Breast epithelium (tissue), 4 donors: Measurements from ENCODE around the gene METTL16. TPM values are rescaled to one million over a fixed set of nuclear protein-coding genes. Genes with fewer than 3 reads are reported as not detected.
"Not testable (repeated sequence)": the region's sequence is repeated elsewhere in the genome, so short reads cannot be mapped to it uniquely, and the experiment has no call there.

Source experiments
- DNase-seq, 2 donors: peaks; one replicate each; pipeline ENCODE4 v3.0.0-alpha.2; 2019; ENCODE audit warnings: low spot score in 2 of 2
- H3K27ac ChIP-seq, 2 donors: fragments of 200-600 bp; sonication (generic) in 1 of 2; one replicate each; pipeline ENCODE4 v1.5.1; 2016 to 2019; ENCODE audit warnings: mild to moderate bottlenecking in 1 of 2
- H3K27me3 ChIP-seq, 2 donors: fragments of 200-600 bp; sonication (generic) in 1 of 2; one replicate each; pipeline versions ENCODE4 v1.5.1 to v1.6.0; 2017 to 2019; ENCODE audit warnings: control low read depth in 1 of 2, mild to moderate bottlenecking in 1 of 2
- H3K36me3 ChIP-seq: fragments of 200-600 bp; one replicate; pipeline ENCODE4 v1.5.1; 2019
- H3K4me1 ChIP-seq, 2 donors: fragments of 200-600 bp; sonication (generic); one replicate each; pipeline ENCODE4 v1.5.1; 2016 to 2019; ENCODE audit warnings: control low read depth in 1 of 2
- H3K4me3 ChIP-seq, 3 donors: fragments of 200-600 bp; sonication (generic); 1 replicate in 2 of 3; 2 replicates in 1 of 3; pipeline ENCODE4 v1.5.1; 2016 to 2019; ENCODE audit warnings: mild to moderate bottlenecking in 3 of 3, moderate library complexity in 2 of 3
- H3K9me3 ChIP-seq, 2 donors: fragments of 200-600 bp; sonication (generic) in 1 of 2; one replicate each; pipeline ENCODE4 v1.5.1; 2016 to 2019; ENCODE audit warnings: control low read depth in 1 of 2
- POLR2A ChIP-seq: fragments of 450-650 bp; IDR thresholded peaks from one replicate; pipeline ENCODE4 v1.6.1; 2016; ENCODE audit warnings: antibody characterized with exemption, mild to moderate bottlenecking, moderate library complexity
- POLR2AphosphoS5 ChIP-seq, 3 donors: sonication (generic); formaldehyde crosslinking; IDR thresholded peaks; one replicate each; pipeline ENCODE4 v1.6.1; 2017; ENCODE audit warnings: antibody characterized with exemption in 3 of 3
- intact Hi-C: fragments of 100-400 bp; cut with DNase I; formaldehyde crosslinking; loops from one replicate; pipeline ENCODE4 v1.15.1; 2023; ENCODE audit warnings: low total_unique reads
- total RNA-seq, 3 donors: library from RNA; depleted of rRNA; stranded (reverse); fragments of >200 nt; gene quantifications; one replicate each; pipeline ENCODE4 v1.1.0, GENCODE V29; 2016
- TF ChIP-seq, protein P1 (sequence below), 3 donors: fragments of 450-650 bp; IDR thresholded peaks; one replicate each; pipeline ENCODE4 v1.5.1; 2016 to 2017; ENCODE audit warnings: antibody characterized with exemption in 3 of 3, mild to moderate bottlenecking in 3 of 3, moderate library complexity in 3 of 3

METTL16 gene
- total RNA-seq, 3 donors from 2014 or later, result 25.6 to 46.4 (median 26.9) TPM

DNA sequence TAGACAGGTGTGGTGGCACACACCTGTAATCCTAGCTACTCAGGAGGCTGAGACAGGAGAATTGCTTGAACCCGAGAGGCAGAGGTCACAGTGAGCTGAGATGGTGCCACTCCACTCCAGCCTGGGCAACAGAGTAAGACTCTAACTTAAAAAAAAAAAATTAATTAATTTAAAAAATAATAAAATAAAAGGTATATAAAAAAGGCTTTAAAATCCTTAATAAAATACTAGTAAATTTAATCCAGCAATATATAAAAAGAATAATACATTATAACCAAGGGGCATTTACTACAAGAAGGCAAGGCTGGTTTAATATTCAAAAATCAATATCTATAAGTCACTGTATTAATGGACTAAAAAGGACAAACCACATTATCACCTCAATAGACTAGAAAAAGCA is 66.0 kb downstream of the METTL16 start:
- DNase-seq, result no peak
- TF ChIP-seq, protein P1, sequence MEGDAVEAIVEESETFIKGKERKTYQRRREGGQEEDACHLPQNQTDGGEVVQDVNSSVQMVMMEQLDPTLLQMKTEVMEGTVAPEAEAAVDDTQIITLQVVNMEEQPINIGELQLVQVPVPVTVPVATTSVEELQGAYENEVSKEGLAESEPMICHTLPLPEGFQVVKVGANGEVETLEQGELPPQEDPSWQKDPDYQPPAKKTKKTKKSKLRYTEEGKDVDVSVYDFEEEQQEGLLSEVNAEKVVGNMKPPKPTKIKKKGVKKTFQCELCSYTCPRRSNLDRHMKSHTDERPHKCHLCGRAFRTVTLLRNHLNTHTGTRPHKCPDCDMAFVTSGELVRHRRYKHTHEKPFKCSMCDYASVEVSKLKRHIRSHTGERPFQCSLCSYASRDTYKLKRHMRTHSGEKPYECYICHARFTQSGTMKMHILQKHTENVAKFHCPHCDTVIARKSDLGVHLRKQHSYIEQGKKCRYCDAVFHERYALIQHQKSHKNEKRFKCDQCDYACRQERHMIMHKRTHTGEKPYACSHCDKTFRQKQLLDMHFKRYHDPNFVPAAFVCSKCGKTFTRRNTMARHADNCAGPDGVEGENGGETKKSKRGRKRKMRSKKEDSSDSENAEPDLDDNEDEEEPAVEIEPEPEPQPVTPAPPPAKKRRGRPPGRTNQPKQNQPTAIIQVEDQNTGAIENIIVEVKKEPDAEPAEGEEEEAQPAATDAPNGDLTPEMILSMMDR (IDR thresholded peaks at IDR 0.05), result no peak
- TF ChIP-seq POLR2A (no peak), POLR2AphosphoS5 (IDR thresholded peaks at IDR 0.05) (no peak)
- no peaks in the 10 kb centered on the region for H3K4me1 ChIP-seq
- peaks cover 0 to 4% of the 10 kb centered on the region in 2 donors for H3K9me3 ChIP-seq
- no peaks in the 10 kb centered on the region for H3K36me3 ChIP-seq
- H3K27me3 ChIP-seq, result no peaks in the 10 kb centered on the region
- no peak overlapping the region for H3K4me3 ChIP-seq
- intact Hi-C loops, result no loop called here
- no peak overlapping the region for H3K27ac ChIP-seq

DNA sequence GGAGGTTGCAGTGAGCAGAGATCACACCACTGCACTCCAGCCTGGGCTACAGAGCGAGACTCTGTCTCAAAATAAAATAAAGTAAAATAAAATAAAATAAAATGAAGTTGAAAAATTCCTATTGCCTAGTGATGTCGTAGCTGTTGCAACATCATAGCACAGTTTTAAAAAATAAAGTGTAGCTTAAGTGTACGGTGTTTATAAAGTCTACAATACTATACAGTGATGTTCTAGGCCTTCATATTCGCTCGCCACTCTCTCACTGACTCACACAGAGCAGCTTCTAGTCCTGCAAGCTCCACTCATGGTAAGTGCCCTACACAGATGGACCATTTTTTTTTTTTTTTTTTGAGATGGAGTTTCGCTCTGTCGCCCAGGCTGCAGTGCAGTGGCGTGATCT is 67.3 kb downstream of the METTL16 start:
- DNase-seq, result no peak
- TF ChIP-seq, protein P1 (IDR thresholded peaks at IDR 0.05), result no peak
- TF ChIP-seq POLR2AphosphoS5 (IDR thresholded peaks at IDR 0.05) (no peak), POLR2A (no peak)
- intact Hi-C loops, result no loop called here
- Histone ChIP-seq H3K36me3 (no peaks in the 10 kb centered on the region), H3K4me1 (no peaks in the 10 kb centered on the region), H3K27ac (no peak overlapping the region), H3K9me3 (peaks cover 0 to 4% of the 10 kb centered on the region in 2 donors), H3K27me3 (no peaks in the 10 kb centered on the region), H3K4me3 (no peak overlapping the region)

DNA sequence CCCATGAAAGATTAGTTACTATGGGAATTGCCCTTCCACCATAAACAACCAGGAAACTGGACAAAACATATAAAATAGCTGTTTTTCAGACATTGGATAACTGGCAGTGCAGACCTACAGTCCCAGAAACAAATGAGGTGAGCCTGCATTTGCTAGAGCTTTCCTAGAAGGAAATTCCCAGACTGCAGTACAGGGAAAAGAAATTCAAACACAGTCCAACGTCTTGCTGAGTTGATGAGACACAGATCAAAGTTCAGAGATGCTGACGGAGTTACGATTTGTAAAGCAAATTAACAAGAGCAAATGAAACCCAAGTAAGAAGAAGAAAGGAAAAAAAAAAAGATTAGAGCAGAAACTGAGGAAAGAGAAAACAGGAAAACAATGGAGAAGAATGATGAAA is 69.5 kb downstream of the METTL16 start:
- Histone ChIP-seq H3K36me3 (no peaks in the 10 kb centered on the region), H3K27me3 (no peaks in the 10 kb centered on the region)
- TF ChIP-seq, protein P1 (IDR thresholded peaks at IDR 0.05), result no peak
- TF ChIP-seq POLR2AphosphoS5 (IDR thresholded peaks at IDR 0.05) (no peak), POLR2A (no peak)

DNA sequence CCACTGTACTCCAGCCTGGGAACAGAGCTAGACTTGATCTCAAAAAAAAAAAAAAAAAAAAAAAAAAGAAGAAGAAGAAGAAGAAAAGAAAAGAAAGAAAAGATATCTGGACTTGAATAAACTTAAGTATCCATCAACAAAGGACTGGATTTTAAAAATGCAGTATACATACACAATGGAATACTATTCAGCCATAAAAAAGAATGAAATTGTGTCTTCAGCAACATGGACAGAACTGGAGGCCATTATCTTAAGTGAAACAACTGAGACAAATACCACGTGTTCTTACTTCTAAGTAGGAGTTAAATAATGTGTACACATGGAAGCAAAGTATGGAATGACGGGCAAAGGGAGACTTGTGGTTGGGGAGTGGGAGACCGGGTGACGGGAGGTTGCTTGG is 70.8 kb downstream of the METTL16 start:
- intact Hi-C loops, result no loop called here
- no peak overlapping the region for H3K4me3 ChIP-seq
- H3K4me1 ChIP-seq, result no peaks in the 10 kb centered on the region
- H3K36me3 ChIP-seq, result no peaks in the 10 kb centered on the region
- H3K27me3 ChIP-seq, result no peaks in the 10 kb centered on the region
- TF ChIP-seq POLR2AphosphoS5 (IDR thresholded peaks at IDR 0.05) (no peak), POLR2A (no peak)
- TF ChIP-seq, protein P1 (IDR thresholded peaks at IDR 0.05), result no peak
- no peak for DNase-seq
- H3K27ac ChIP-seq, result no peak overlapping the region
- no peaks in the 10 kb centered on the region for H3K9me3 ChIP-seq

More for the DNA sequence above, 69.5 kb downstream of the METTL16 start:
- no peak for DNase-seq
- Histone ChIP-seq H3K27ac (no peak overlapping the region), H3K9me3 (peaks cover 0 to 4% of the 10 kb centered on the region in 2 donors), H3K4me1 (no peaks in the 10 kb centered on the region), H3K4me3 (no peak overlapping the region)
- intact Hi-C loops, result no loop called here

DNA sequence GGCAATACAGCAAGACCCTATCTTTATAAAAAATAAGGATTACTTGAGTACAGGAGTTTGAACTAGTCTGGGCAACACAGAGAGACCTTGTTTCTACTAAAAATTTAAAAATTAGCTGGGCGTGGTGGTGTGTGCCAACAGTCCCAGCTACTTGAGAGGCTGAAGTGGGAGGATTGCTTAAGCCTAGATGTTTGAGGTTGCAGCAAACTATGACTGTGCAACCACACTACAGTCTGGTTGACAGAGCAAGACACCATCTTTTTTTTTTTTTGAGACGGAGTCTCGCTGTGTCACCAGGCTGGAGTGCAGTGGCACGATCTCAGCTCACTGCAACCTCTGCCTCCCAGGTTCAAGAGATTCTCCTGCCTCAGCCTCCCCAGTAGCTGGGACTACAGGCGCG is 71.7 kb downstream of the METTL16 start:
- H3K27me3 ChIP-seq, H3K9me3 ChIP-seq, H3K4me1 ChIP-seq, intact Hi-C loops, H3K4me3 ChIP-seq, H3K27ac ChIP-seq, DNase-seq, H3K36me3 ChIP-seq: not testable (repeated sequence)

DNA sequence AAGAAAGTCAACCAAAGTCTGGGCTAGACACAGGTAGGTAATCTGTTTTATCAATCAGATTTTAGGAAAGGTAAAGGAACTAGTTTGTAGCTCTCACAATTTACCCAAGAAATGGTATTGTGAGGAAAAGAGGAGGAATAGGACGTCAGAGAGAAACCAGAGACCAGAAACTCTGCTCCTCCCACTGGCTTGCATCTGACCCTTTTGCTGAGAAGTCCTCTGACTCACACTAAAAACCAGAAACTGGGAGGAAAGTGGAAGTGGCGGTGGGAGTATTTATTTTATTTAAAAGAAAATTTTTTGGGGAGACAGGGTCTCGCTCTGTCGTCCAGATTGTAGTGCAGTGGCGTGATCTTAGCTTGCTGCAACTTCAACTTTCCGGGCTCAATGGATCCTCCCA is 72.9 kb downstream of the METTL16 start:
- DNase-seq, result no peak
- intact Hi-C loops, result no loop called here
- no peaks in the 10 kb centered on the region for H3K36me3 ChIP-seq

More for the DNA sequence above, 72.9 kb downstream of the METTL16 start:
- TF ChIP-seq, protein P1 (IDR thresholded peaks at IDR 0.05), result no peak
- no peak for TF ChIP-seq POLR2A
- TF ChIP-seq POLR2AphosphoS5 (IDR thresholded peaks at IDR 0.05), result no peak
- Histone ChIP-seq H3K27ac (peak overlapping the region in 1 of 2 donors; percentile 36), H3K4me1 (no peaks in the 10 kb centered on the region), H3K4me3 (no peak overlapping the region), H3K27me3 (no peaks in the 10 kb centered on the region), H3K9me3 (no peaks in the 10 kb centered on the region)
